GM12878 (cell line): ENCODE measurements around the gene ANXA9. TPM values are rescaled to one million over a fixed set of nuclear protein-coding genes. Genes with fewer than 3 reads are reported as not detected.

Experiments
- BCLAF1 ChIP-seq: fragments of 450-650 bp; IDR thresholded peaks from 2 replicates; pipeline ENCODE4 v1.6.1; 2017; ENCODE audit warnings: antibody characterized with exemption, mild to moderate bottlenecking, moderate library complexity
- CHD1 ChIP-seq: IDR thresholded peaks from 2 replicates; pipeline ENCODE4 v1.6.1; 2012; ENCODE audit warnings: low read depth, low read length, improper control_type of control experiment
- FOS ChIP-seq: IDR thresholded peaks from 3 replicates; pipeline ENCODE4 v1.6.1; 2011; ENCODE audit warnings: borderline replicate concordance; ENCODE audit not compliant: insufficient read length; ENCODE audit errors: extremely low read depth
- FOXM1 ChIP-seq: IDR thresholded peaks from 2 replicates; pipeline ENCODE4 v1.6.1; 2012; ENCODE audit warnings: low read depth, mild to moderate bottlenecking, inconsistent platforms, low read length, moderate library complexity
- IRF4 ChIP-seq: IDR thresholded peaks from 2 replicates; pipeline ENCODE4 v1.6.1; 2011; ENCODE audit warnings: low read depth, low read length
- MAX ChIP-seq: IDR thresholded peaks from 2 replicates; pipeline ENCODE4 v1.6.1; 2012; ENCODE audit warnings: low read depth, low read length, improper control_type of control experiment
- NR2C1 ChIP-seq: fragments of 450-650 bp; IDR thresholded peaks from 2 replicates; pipeline ENCODE4 v1.6.1; 2017; ENCODE audit warnings: antibody characterized with exemption, mild to moderate bottlenecking, moderate library complexity
- NR2C2 ChIP-seq: IDR thresholded peaks from 2 replicates; pipeline ENCODE4 v1.6.1; 2011; ENCODE audit warnings: borderline replicate concordance, low read depth; ENCODE audit not compliant: control insufficient read depth, insufficient read length
- PAX5 ChIP-seq: IDR thresholded peaks from 2 replicates; pipeline ENCODE4 v1.6.1; 2011; ENCODE audit warnings: low read depth, low read length, borderline replicate concordance
- PML ChIP-seq: IDR thresholded peaks from 2 replicates; pipeline ENCODE4 v1.6.1; 2012; ENCODE audit warnings: low read length, inconsistent platforms
- POU2F2 ChIP-seq: IDR thresholded peaks from 3 replicates; pipeline ENCODE4 v1.6.1; 2011; ENCODE audit warnings: low read depth, mild to moderate bottlenecking, low read length, borderline replicate concordance
- RAD51 ChIP-seq: fragments of 450-650 bp; IDR thresholded peaks from 2 replicates; pipeline ENCODE4 v1.6.1; 2016; ENCODE audit warnings: moderate library complexity, mild to moderate bottlenecking, inconsistent platforms
- RB1 ChIP-seq: fragments of 450-650 bp; formaldehyde crosslinking; IDR thresholded peaks from 2 replicates; pipeline ENCODE4 v1.6.1; 2017; ENCODE audit warnings: mild to moderate bottlenecking, borderline replicate concordance
- SIN3A ChIP-seq: IDR thresholded peaks from 2 replicates; pipeline ENCODE4 v1.6.1; 2012; ENCODE audit warnings: low read depth, low read length, improper control_type of control experiment
- STAT1 ChIP-seq: fragments of 450-650 bp; conservative IDR thresholded peaks from 2 replicates; pipeline ENCODE4 v1.6.1; 2014; ENCODE audit warnings: antibody characterized with exemption, mild to moderate bottlenecking
- ZBTB11 ChIP-seq: fragments of 450-650 bp; formaldehyde crosslinking; IDR thresholded peaks from 2 replicates; pipeline ENCODE4 v1.5.0; 2022; ENCODE audit warnings: mild to moderate bottlenecking, missing genetic modification characterization
- ZNF622 ChIP-seq: fragments of 450-650 bp; IDR thresholded peaks from 2 replicates; pipeline ENCODE4 v1.6.1; 2017; ENCODE audit warnings: mild to moderate bottlenecking, inconsistent platforms
- polyA plus RNA-seq, 11 experiments: library from polyadenylated mRNA; depleted of rRNA in 4 of 11; unstranded in 6 of 11; stranded (reverse) in 5 of 11; fragments of >200 nt; fragmentation: Nextera tagmentation in 4 of 11; fragmentation: Illumina TruSeq in 1 of 11; extraction: Ambion mirVana in 4 of 11; extraction: Trizol in 1 of 11; gene quantifications; 1 replicate in 1 of 11; 2 replicates in 10 of 11; pipeline versions ENCODE4 v1.2.1 to v1.2.3, GENCODE V29; 2011 to 2016; ENCODE audit warnings: inconsistent platforms in 2 of 11, missing spikeins in 2 of 11, low read depth in 1 of 11
- total RNA-seq, 4 experiments: library from RNA; depleted of rRNA in 3 of 4; stranded (reverse); fragments of >200 nt in 3 of 4; fragmentation: Illumina TruSeq in 1 of 4; extraction: Trizol in 1 of 4; gene quantifications; 2 replicates each; pipeline versions ENCODE4 v1.2.1 to v1.2.3, GENCODE V29; 2013 to 2021
- TF ChIP-seq, protein P1 (sequence below): IDR thresholded peaks from 2 replicates; pipeline ENCODE4 v1.6.1; 2012; ENCODE audit warnings: low read depth, low read length, improper control_type of control experiment
- TF ChIP-seq, protein P2 (sequence below), 3 experiments: IDR thresholded peaks in 2 of 3; conservative IDR thresholded peaks in 1 of 3; 2 replicates each; pipeline ENCODE4 v1.5.1; 2011; ENCODE audit warnings: low read depth in 3 of 3, low read length in 3 of 3, mild to moderate bottlenecking in 3 of 3, control low read depth in 2 of 3, moderate library complexity in 2 of 3, inconsistent platforms in 1 of 3, mixed read lengths in 1 of 3; ENCODE audit not compliant: control insufficient read depth in 2 of 3, insufficient read depth in 1 of 3; ENCODE audit errors: extremely low read depth in 1 of 3

The ANXA9 gene
- total and polyA plus RNA-seq, 10 of the 15 experiments (the other 5 are each of a cell fraction or from before 2014, with no cell fraction given), result 0.04 to 0.43 (median 0.18) TPM; not detected in 4

DNA sequence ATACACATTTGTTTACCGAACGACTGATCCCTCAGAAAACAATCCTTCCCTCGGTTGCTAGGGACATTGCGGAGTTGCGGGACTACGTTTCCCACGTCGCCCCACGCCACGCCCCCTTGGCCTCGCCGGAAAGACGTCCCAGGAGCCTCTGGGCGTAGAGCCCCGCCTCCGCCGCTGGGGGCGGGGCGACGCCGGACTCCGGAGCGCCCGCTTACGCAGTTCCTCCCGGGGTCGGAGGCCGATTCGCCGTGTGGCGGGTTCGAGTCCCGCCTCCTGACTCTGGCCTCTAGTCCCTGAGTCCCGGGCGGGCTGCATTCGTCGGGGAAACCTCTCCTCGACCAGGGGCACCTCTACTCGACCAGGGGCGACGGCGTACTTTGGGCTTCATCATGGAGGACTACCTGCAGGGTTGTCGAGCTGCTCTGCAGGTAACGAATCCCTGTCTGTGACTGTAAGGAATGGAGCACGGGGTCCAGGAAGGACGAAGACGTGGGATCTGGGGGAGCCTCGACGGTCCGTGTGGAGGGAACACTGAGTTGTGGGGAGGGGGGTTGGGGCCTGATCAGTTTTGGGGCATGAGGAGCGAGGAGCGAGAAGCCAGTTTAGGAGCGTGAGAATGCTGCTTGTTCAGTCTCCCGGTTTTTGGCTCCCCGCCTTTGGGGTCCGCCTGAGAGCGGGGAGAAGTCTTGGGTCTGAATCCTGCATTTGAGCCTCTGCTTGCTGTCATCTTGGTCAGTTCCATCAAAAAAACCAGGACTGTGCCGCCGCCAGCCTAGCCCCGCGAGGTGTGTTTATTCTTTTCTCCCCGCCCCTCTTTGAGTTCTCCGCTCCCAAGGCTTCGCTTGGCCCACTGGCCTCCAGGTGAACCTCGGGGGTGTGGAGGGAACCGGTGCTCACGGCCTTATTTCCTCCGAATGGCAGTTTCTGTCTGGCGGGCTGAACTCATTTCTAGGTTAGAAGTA, 26.4 kb downstream of the ANXA9 start, which contains the start of gene PRUNE1 (continued):
- TF ChIP-seq ZBTB11 (CRISPR knock-in tag), result no peak
- no peak for TF ChIP-seq FOXM1
- TF ChIP-seq, protein P1, sequence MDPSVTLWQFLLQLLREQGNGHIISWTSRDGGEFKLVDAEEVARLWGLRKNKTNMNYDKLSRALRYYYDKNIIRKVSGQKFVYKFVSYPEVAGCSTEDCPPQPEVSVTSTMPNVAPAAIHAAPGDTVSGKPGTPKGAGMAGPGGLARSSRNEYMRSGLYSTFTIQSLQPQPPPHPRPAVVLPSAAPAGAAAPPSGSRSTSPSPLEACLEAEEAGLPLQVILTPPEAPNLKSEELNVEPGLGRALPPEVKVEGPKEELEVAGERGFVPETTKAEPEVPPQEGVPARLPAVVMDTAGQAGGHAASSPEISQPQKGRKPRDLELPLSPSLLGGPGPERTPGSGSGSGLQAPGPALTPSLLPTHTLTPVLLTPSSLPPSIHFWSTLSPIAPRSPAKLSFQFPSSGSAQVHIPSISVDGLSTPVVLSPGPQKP, result no peak
- TF ChIP-seq FOS, result no peak
- TF ChIP-seq MAX, result no peak
- TF ChIP-seq RB1, result peak; percentile 73
- TF ChIP-seq SIN3A, result 0 out of 2 replicates have a peak, but pooled peaks have one; percentile 27
- no peak for TF ChIP-seq RAD51
- peak; percentile 85 for TF ChIP-seq NR2C1
- TF ChIP-seq ZNF622, result no peak
- TF ChIP-seq STAT1, result 0 out of 2 replicates have a peak, but pooled peaks have one; percentile 18
- TF ChIP-seq POU2F2, result no peak
- TF ChIP-seq NR2C2, result no peak
- 0 out of 2 replicates have a peak, but pooled peaks have one; percentile 29 for TF ChIP-seq CHD1
- TF ChIP-seq IRF4, result no peak
- TF ChIP-seq, protein P2, sequence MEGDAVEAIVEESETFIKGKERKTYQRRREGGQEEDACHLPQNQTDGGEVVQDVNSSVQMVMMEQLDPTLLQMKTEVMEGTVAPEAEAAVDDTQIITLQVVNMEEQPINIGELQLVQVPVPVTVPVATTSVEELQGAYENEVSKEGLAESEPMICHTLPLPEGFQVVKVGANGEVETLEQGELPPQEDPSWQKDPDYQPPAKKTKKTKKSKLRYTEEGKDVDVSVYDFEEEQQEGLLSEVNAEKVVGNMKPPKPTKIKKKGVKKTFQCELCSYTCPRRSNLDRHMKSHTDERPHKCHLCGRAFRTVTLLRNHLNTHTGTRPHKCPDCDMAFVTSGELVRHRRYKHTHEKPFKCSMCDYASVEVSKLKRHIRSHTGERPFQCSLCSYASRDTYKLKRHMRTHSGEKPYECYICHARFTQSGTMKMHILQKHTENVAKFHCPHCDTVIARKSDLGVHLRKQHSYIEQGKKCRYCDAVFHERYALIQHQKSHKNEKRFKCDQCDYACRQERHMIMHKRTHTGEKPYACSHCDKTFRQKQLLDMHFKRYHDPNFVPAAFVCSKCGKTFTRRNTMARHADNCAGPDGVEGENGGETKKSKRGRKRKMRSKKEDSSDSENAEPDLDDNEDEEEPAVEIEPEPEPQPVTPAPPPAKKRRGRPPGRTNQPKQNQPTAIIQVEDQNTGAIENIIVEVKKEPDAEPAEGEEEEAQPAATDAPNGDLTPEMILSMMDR (IDR thresholded peaks at IDR 0.05 in 2 of 3, conservative IDR thresholded peaks at IDR 0.05 in 1 of 3; ENCODE audit: control insufficient read depth in 2 of 3, extremely low read depth in 1 of 3, insufficient read depth in 1 of 3, low read depth in 3 of 3, low read length in 3 of 3), result no peak
- TF ChIP-seq PAX5, result peak; percentile 60
- TF ChIP-seq BCLAF1, result no peak
- TF ChIP-seq PML, result no peak
